Spleen (tissue), 11 donors: ENCODE results near the gene SLC25A13. TPM values are rescaled to one million over a fixed set of nuclear protein-coding genes. Genes with fewer than 3 reads are reported as not detected.

Experiments used
- DNase-seq: peaks from one replicate; pipeline ENCODE4 v3.0.0-alpha.2; 2020
- H3K27ac ChIP-seq, 8 donors: fragments of 200-600 bp; sonication (generic) in 7 of 8; 1 replicate in 4 of 8; 2 replicates in 4 of 8; pipeline versions ENCODE4 v1.5.0 to v1.8.0; 2016 to 2021; ENCODE audit warnings: inconsistent platforms in 4 of 8, mild to moderate bottlenecking in 4 of 8, moderate library complexity in 1 of 8
- H3K27me3 ChIP-seq, 7 donors: fragments of 200-600 bp; sonication (generic) in 6 of 7; replicated peaks in 1 of 7; 1 replicate in 4 of 7; 2 replicates in 3 of 7; pipeline versions ENCODE4 v1.5.0 to v1.8.0; 2016 to 2021; ENCODE audit warnings: inconsistent platforms in 3 of 7, mild to moderate bottlenecking in 1 of 7
- H3K36me3 ChIP-seq, 6 donors: fragments of 200-600 bp; sonication (generic) in 5 of 6; 1 replicate in 4 of 6; 2 replicates in 2 of 6; pipeline versions ENCODE4 v1.5.0 to v1.8.0; 2016 to 2021; ENCODE audit warnings: inconsistent platforms in 2 of 6
- H3K4me1 ChIP-seq, 6 donors: fragments of 200-600 bp; sonication (generic) in 5 of 6; 1 replicate in 3 of 6; 2 replicates in 3 of 6; pipeline versions ENCODE4 v1.5.0 to v1.8.0; 2016 to 2021; ENCODE audit warnings: inconsistent platforms in 3 of 6
- H3K4me3 ChIP-seq, 8 donors: fragments of 200-600 bp; sonication (generic) in 7 of 8; 1 replicate in 4 of 8; 2 replicates in 4 of 8; pipeline versions ENCODE4 v1.5.0 to v1.8.0; 2016 to 2021; ENCODE audit warnings: inconsistent platforms in 4 of 8, mild to moderate bottlenecking in 4 of 8, moderate library complexity in 2 of 8
- H3K9me3 ChIP-seq, 8 donors: fragments of 200-600 bp; sonication (generic) in 7 of 8; 1 replicate in 4 of 8; 2 replicates in 4 of 8; pipeline versions ENCODE4 v1.5.0 to v1.8.0; 2016 to 2021; ENCODE audit warnings: inconsistent platforms in 4 of 8
- CTCF ChIP-seq, 11 experiments: fragments of 200-600 bp in 7 of 11; fragments of 450-650 bp in 4 of 11; sonication (generic) in 4 of 11; IDR thresholded peaks in 8 of 11; conservative IDR thresholded peaks in 3 of 11; 1 replicate in 7 of 11; 2 replicates in 4 of 11; pipeline versions ENCODE4 v1.4.0 to v1.8.0; 2016 to 2021; ENCODE audit warnings: antibody characterized with exemption in 11 of 11, inconsistent platforms in 4 of 11, mild to moderate bottlenecking in 1 of 11
- POLR2A ChIP-seq, 3 donors: fragments of 450-650 bp; IDR thresholded peaks; one replicate each; pipeline ENCODE4 v1.5.1; 2017; ENCODE audit warnings: antibody characterized with exemption in 3 of 3, mild to moderate bottlenecking in 1 of 3
- POLR2AphosphoS5 ChIP-seq, 3 donors: sonication (generic); formaldehyde crosslinking; IDR thresholded peaks; one replicate each; pipeline ENCODE4 v1.5.1; 2017; ENCODE audit warnings: antibody characterized with exemption in 3 of 3
- WGBS, 5 donors: extraction: QIAGEN DNeasy Blood & Tissue Kit in 3 of 5; methylation state at CpG; one replicate each; pipeline versions ENCODE4 v1.1.5 to v1.1.7; 2013 to 2018; 5-methylcytosine and 5-hydroxymethylcytosine counted together
- intact Hi-C: fragments of 100-400 bp; cut with DNase I; formaldehyde crosslinking; loops from one replicate; pipeline ENCODE4 v1.15.0; 2023; ENCODE audit warnings: low total_unique reads
- polyA plus RNA-seq, 3 donors: library from polyadenylated mRNA; stranded (reverse); fragments of 200-250 nt; gene quantifications; one replicate each; pipeline ENCODE4 v1.2.1, GENCODE V29; 2013
- total RNA-seq, 7 donors: library from RNA; depleted of rRNA in 3 of 7; stranded (reverse); fragments of >200 nt in 3 of 7; fragmentation: NEBNext Ultra II Directional in 4 of 7; extraction: Animal tissue kit (Norgen Biotek cat#: 25700) in 4 of 7; gene quantifications; one replicate each; pipeline versions ENCODE4 v1.1.0 to v1.2.1, GENCODE V29; 2016 to 2021
- donor health status: healthy with polysubstance abuse.
- donor health status: DM: no; HTN: no; CAD: no; lungs with moderate emphysema.
- donor health status: DM: no; HTN: no; CAD: no.
- donor health status: Bipolar disorder and iron deficiency.
- donor health status: healthy.
- donor health status: DM: no; HTN: no; CAD: no.
- donor health status: DM: yes; HTN: yes; CAD: no.

The SLC25A13 gene
- total and polyA plus RNA-seq, 10 donors = 6.3 to 44.4 (median 25.9) TPM

- Histone ChIP-seq H3K27me3 (no peaks in the 10 kb centered on the region), H3K9me3 (peaks cover 0 to 5% (median 0%) of the 10 kb centered on the region in 8 donors), H3K36me3 (peaks cover 0 to 24% (median 8%) of the 10 kb centered on the region in 6 donors), H3K4me3 (no peak overlapping the region), H3K4me1 (no peaks in the 10 kb centered on the region), H3K27ac (no peak overlapping the region)
- intact Hi-C loops = no loop called here
- TF ChIP-seq POLR2AphosphoS5 (IDR thresholded peaks at IDR 0.05) = no peak
- TF ChIP-seq CTCF (IDR thresholded peaks at IDR 0.05 in 8 of 11, conservative IDR thresholded peaks at IDR 0.05 in 3 of 11) = no peak
- no peak for TF ChIP-seq POLR2A (IDR thresholded peaks at IDR 0.05)
- DNase-seq = no peak
- WGBS, 5 donors = 95 to 99% (median 97%) methylated on average over 2 of the region's 2 CpGs
Measured at GRCh38 chr7:96212474-96212873, 109.4 kb downstream of the SLC25A13 start.

GRCh38 chr7:96211954-96212353, 109.9 kb downstream of the SLC25A13 start:
- H3K4me3 ChIP-seq = no peak overlapping the region
- H3K27me3 ChIP-seq = no peaks in the 10 kb centered on the region
- intact Hi-C loops = no loop called here
- H3K4me1 ChIP-seq = no peaks in the 10 kb centered on the region
- TF ChIP-seq POLR2A (IDR thresholded peaks at IDR 0.05) (no peak), CTCF (IDR thresholded peaks at IDR 0.05 in 8 of 11, conservative IDR thresholded peaks at IDR 0.05 in 3 of 11) (no peak), POLR2AphosphoS5 (IDR thresholded peaks at IDR 0.05) (no peak)
- no peak for DNase-seq
- H3K27ac ChIP-seq = no peak overlapping the region
- peaks cover 0 to 5% (median 0%) of the 10 kb centered on the region in 8 donors for H3K9me3 ChIP-seq
- H3K36me3 ChIP-seq = peaks cover 0 to 30% (median 8%) of the 10 kb centered on the region in 6 donors

- Histone ChIP-seq H3K9me3 (no peaks in the 10 kb centered on the region), H3K36me3 (peaks cover 0 to 49% (median 9%) of the 10 kb centered on the region in 6 donors), H3K4me1 (no peaks in the 10 kb centered on the region), H3K4me3 (no peak overlapping the region), H3K27ac (no peak overlapping the region), H3K27me3 (no peaks in the 10 kb centered on the region)
- TF ChIP-seq CTCF (IDR thresholded peaks at IDR 0.05 in 8 of 11, conservative IDR thresholded peaks at IDR 0.05 in 3 of 11) = no peak
- TF ChIP-seq POLR2A (IDR thresholded peaks at IDR 0.05) = no peak
- no peak for TF ChIP-seq POLR2AphosphoS5 (IDR thresholded peaks at IDR 0.05)
- intact Hi-C loops = no loop called here
- WGBS, 5 donors = 92 to 99% (median 95%) methylated on average over 2 of the region's 2 CpGs
- DNase-seq = no peak
Measured at GRCh38 chr7:96205665-96206064, 116.2 kb downstream of the SLC25A13 start.

- no peak overlapping the region for H3K27ac ChIP-seq
- no peak for DNase-seq
- H3K4me3 ChIP-seq = no peak overlapping the region
- intact Hi-C loops = no loop called here
- no peaks in the 10 kb centered on the region for H3K9me3 ChIP-seq
- TF ChIP-seq POLR2AphosphoS5 (IDR thresholded peaks at IDR 0.05) (no peak), CTCF (IDR thresholded peaks at IDR 0.05 in 8 of 11, conservative IDR thresholded peaks at IDR 0.05 in 3 of 11) (no peak), POLR2A (IDR thresholded peaks at IDR 0.05) (no peak)
- peaks cover 0 to 49% (median 9%) of the 10 kb centered on the region in 6 donors for H3K36me3 ChIP-seq
- WGBS, 5 donors = 96 to 99% (median 97%) methylated on average over 3 of the region's 3 CpGs
- no peaks in the 10 kb centered on the region for H3K27me3 ChIP-seq
- no peaks in the 10 kb centered on the region for H3K4me1 ChIP-seq
Measured at GRCh38 chr7:96204601-96205000, 117.3 kb downstream of the SLC25A13 start.
